OCI-LY7 (cell line): Measurements from ENCODE around the gene NLRC3.

Experiments
- CTCF ChIP-seq: fragments of 200-600 bp; sonication (generic); conservative IDR thresholded peaks from 2 replicates; pipeline ENCODE4 v1.5.1; 2014; ENCODE audit warnings: mild to moderate bottlenecking, antibody characterized with exemption, low read length, moderate library complexity, mixed read lengths
- EZH2phosphoT487 ChIP-seq: fragments of 200-600 bp; sonication (generic); IDR thresholded peaks from 2 replicates; pipeline ENCODE4 v1.6.1; 2018; ENCODE audit warnings: low read depth, borderline replicate concordance, mild to moderate bottlenecking, mixed run types, antibody characterized with exemption, low read length, moderate library complexity, mixed read lengths

- TF ChIP-seq CTCF (no peak), EZH2phosphoT487 (no peak)
Observed at GRCh38 chr16:3591436-3591803, 14.2 kb upstream of the NLRC3 start.
